ENCODE results near the gene CTBS. TPM values are rescaled to one million over a fixed set of nuclear protein-coding genes. Genes with fewer than 3 reads are reported as not detected.
A peak's percentile ranks its signal among the peaks of the same experiment; 100 is the strongest.

The CTBS gene
- total and polyA plus RNA-seq, 2 of the 8 experiments (the other 6 are each of a cell fraction or from before 2014, with no cell fraction given), result 3.3 to 4.1 TPM

DNA sequence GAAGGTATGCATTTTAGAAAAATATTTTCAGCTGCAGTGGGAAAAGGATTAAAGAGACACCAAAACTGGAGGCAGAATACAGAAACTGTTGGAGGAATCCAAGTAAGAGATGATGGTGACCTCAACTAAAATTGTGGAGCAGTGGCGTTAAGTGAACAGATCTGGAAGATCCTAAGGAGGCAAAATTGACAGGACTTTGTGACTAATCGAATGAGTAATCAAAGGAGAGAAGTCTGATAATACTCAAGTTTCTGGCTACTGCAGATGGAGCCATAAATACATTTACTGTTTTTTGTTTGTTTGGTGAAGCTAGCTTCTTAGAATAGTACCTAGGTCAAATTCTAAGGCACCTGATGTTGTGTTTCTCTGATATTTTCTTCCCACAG is 3.1 kb downstream of the CTBS start:
- WGBS, 2 experiments (ENCODE audit: extremely low coverage in 1 of 2, insufficient coverage in 1 of 2, insufficient read length in 1 of 2, insufficient replicate concordance in 2 of 2, low coverage in 1 of 2, low lambda C conversion rate in 2 of 2, missing lambda C conversion rate in 1 of 2), result 83% methylated on average over 2 of the region's 2 CpGs; no CpG with 5 or more reads in 1 of the 2 experiments
- H3K18ac ChIP-seq (ENCODE audit: extremely low read depth, low read length), result no peak overlapping the region
- H3K79me2 ChIP-seq (ENCODE audit: control insufficient read depth in 1 of 2, insufficient read depth in 2 of 2, low read length in 2 of 2), result no peaks in the 10 kb centered on the region
- DNase-seq (ENCODE audit: low read depth in 1 of 2, low spot score in 2 of 2), result no peak
- H2BK120ac ChIP-seq (replicated peaks; ENCODE audit: low read depth, low read length), result peak overlapping the region; percentile 85
- no peak overlapping the region for H3K4me3 ChIP-seq (ENCODE audit: extremely low read depth in 1 of 4, insufficient read depth in 2 of 4, low read depth in 3 of 4, low read length in 4 of 4)
- no peak overlapping the region for H3K14ac ChIP-seq (ENCODE audit: insufficient read length)
- no peak overlapping the region for H3K9ac ChIP-seq (replicated peaks in 1 of 4; ENCODE audit: extremely low read depth in 1 of 4, low read depth in 3 of 4, low read length in 3 of 4)
- H4K5ac ChIP-seq (ENCODE audit: insufficient read length, low read depth, low read length), result no peak overlapping the region
- CTCF ChIA-PET (ENCODE audit: partially characterized antibody), result no interaction called here
- no peak overlapping the region for H3K27ac ChIP-seq (ENCODE audit: low read depth, low read length)
- FAIRE-seq, result no peak
- POLR2A ChIA-PET (ENCODE audit: partially characterized antibody), result no interaction called here
- peak overlapping the region in 1 of 2 experiments; percentile 44; a peak in 1 of 4 replicates for H3K4me2 ChIP-seq (ENCODE audit: insufficient read depth in 1 of 2, low read depth in 2 of 2, low read length in 2 of 2)
- H3K4ac ChIP-seq (replicated peaks; ENCODE audit: insufficient read length, low read depth, low read length), result no peak overlapping the region
- no peak overlapping the region for H4K91ac ChIP-seq (replicated peaks; ENCODE audit: insufficient read length, low read length)
- no peak overlapping the region for H2AFZ ChIP-seq (ENCODE audit: low read length)
- no peak overlapping the region for H2BK20ac ChIP-seq (ENCODE audit: low read length)
- H3K23me2 ChIP-seq (ENCODE audit: low read depth, low read length), result peaks cover 7% of the 10 kb centered on the region; the same call in 1 of the 2 replicates
- no peaks in the 10 kb centered on the region; a peak in 1 of 7 replicates for H3K27me3 ChIP-seq (replicated peaks in 1 of 4; ENCODE audit: control insufficient read depth in 3 of 4, extremely low read depth in 1 of 4, insufficient read depth in 3 of 4, low read length in 3 of 4)
- H2AK5ac ChIP-seq (ENCODE audit: low read depth, low read length), result no peak overlapping the region
- no peaks in the 10 kb centered on the region for H3K79me1 ChIP-seq (ENCODE audit: low read depth, low read length)
- no peak overlapping the region for H2BK15ac ChIP-seq (ENCODE audit: low read length)
- H3K4me1 ChIP-seq (replicated peaks in 1 of 4; ENCODE audit: control insufficient read depth in 3 of 4, insufficient read depth in 4 of 4, low read length in 3 of 4), result peaks cover 5 to 13% (median 8%) of the 10 kb centered on the region in 4 experiments
- no peak overlapping the region for H4K8ac ChIP-seq (ENCODE audit: extremely low read depth, insufficient read depth, low read length)
- no peaks in the 10 kb centered on the region for H4K20me1 ChIP-seq (replicated peaks in 1 of 2; ENCODE audit: control insufficient read depth in 1 of 2, insufficient read depth in 2 of 2, low read length in 2 of 2)
- no peak overlapping the region for H2BK5ac ChIP-seq (ENCODE audit: low read depth, low read length)
- H3K36me3 ChIP-seq (ENCODE audit: control insufficient read depth in 2 of 4, insufficient read depth in 4 of 4, low read length in 3 of 4), result no peaks in the 10 kb centered on the region
- H3K23ac ChIP-seq (ENCODE audit: insufficient read length), result no peak overlapping the region
- no peaks in the 10 kb centered on the region; a peak in 1 of 4 replicates for H3K9me3 ChIP-seq (ENCODE audit: insufficient read depth in 2 of 2, low read depth in 1 of 2, low read length in 1 of 2)
- no peak overlapping the region for H3K56ac ChIP-seq (replicated peaks; ENCODE audit: insufficient read length, low read depth, low read length)
- no peak overlapping the region for H2BK12ac ChIP-seq (ENCODE audit: low read depth, low read length)
- TF ChIP-seq POLR2AphosphoS5 (IDR thresholded peaks at IDR 0.05; ENCODE audit: low read depth, low read length), result no peak
- TF ChIP-seq, protein P1, sequence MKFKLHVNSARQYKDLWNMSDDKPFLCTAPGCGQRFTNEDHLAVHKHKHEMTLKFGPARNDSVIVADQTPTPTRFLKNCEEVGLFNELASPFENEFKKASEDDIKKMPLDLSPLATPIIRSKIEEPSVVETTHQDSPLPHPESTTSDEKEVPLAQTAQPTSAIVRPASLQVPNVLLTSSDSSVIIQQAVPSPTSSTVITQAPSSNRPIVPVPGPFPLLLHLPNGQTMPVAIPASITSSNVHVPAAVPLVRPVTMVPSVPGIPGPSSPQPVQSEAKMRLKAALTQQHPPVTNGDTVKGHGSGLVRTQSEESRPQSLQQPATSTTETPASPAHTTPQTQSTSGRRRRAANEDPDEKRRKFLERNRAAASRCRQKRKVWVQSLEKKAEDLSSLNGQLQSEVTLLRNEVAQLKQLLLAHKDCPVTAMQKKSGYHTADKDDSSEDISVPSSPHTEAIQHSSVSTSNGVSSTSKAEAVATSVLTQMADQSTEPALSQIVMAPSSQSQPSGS (IDR thresholded peaks at IDR 0.05; ENCODE audit: low read length), result no peak
- TF ChIP-seq RXRA (IDR thresholded peaks at IDR 0.05; ENCODE audit: insufficient read depth, low read depth, low read length), result no peak
- no peak for TF ChIP-seq BCL11A (IDR thresholded peaks at IDR 0.05; ENCODE audit: low read depth in 2 of 2, low read length in 2 of 2)
- TF ChIP-seq, protein P2, sequence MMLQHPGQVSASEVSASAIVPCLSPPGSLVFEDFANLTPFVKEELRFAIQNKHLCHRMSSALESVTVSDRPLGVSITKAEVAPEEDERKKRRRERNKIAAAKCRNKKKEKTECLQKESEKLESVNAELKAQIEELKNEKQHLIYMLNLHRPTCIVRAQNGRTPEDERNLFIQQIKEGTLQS (IDR thresholded peaks at IDR 0.05; ENCODE audit: insufficient read depth, low read depth, low read length), result no peak
- no peak for TF ChIP-seq EZH2 (IDR thresholded peaks at IDR 0.05; ENCODE audit: low read depth, low read length, severe bottlenecking)
- TF ChIP-seq, protein P3, sequence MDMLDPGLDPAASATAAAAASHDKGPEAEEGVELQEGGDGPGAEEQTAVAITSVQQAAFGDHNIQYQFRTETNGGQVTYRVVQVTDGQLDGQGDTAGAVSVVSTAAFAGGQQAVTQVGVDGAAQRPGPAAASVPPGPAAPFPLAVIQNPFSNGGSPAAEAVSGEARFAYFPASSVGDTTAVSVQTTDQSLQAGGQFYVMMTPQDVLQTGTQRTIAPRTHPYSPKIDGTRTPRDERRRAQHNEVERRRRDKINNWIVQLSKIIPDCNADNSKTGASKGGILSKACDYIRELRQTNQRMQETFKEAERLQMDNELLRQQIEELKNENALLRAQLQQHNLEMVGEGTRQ (IDR thresholded peaks at IDR 0.05; ENCODE audit: low read length), result no peak
- TF ChIP-seq, protein P4, sequence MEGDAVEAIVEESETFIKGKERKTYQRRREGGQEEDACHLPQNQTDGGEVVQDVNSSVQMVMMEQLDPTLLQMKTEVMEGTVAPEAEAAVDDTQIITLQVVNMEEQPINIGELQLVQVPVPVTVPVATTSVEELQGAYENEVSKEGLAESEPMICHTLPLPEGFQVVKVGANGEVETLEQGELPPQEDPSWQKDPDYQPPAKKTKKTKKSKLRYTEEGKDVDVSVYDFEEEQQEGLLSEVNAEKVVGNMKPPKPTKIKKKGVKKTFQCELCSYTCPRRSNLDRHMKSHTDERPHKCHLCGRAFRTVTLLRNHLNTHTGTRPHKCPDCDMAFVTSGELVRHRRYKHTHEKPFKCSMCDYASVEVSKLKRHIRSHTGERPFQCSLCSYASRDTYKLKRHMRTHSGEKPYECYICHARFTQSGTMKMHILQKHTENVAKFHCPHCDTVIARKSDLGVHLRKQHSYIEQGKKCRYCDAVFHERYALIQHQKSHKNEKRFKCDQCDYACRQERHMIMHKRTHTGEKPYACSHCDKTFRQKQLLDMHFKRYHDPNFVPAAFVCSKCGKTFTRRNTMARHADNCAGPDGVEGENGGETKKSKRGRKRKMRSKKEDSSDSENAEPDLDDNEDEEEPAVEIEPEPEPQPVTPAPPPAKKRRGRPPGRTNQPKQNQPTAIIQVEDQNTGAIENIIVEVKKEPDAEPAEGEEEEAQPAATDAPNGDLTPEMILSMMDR (IDR thresholded peaks at IDR 0.05; ENCODE audit: control extremely low read depth in 1 of 3, insufficient read depth in 1 of 3, low read depth in 1 of 3, low read length in 3 of 3), result no peak

Data from H1 (cell line).